ENCODE results near the gene IPPK. TPM values are rescaled to one million over a fixed set of nuclear protein-coding genes. Genes with fewer than 3 reads are reported as not detected.

IPPK gene
- total RNA-seq, 2 experiments from 2014 or later = 10.8 to 11.0 TPM

GRCh38 chr9:92616199-92616641 is 53.7 kb downstream of the IPPK start:
- H3K4me1 Mint-ChIP-seq (ENCODE audit: low read depth) = no peaks in the 10 kb centered on the region
- intact Hi-C loops (cut with micrococcal nuclease) = no loop called here
- DNase-seq = no peak
- H3K36me3 Mint-ChIP-seq = peaks cover 31% of the 10 kb centered on the region
- H3K27ac Mint-ChIP-seq = no peak overlapping the region
- ChIA-PET CTCF (interaction anchor here (1.0 to 1.3 kb wide), 2 partner anchors 18 to 478 kb away, joined by 3 to 4 read pairs; no protein-coding TSS in a partner anchor), POLR2A (interaction anchor here (0.5 kb wide), 1 partner anchor 491 kb away, joined by 3 read pairs; no protein-coding TSS in a partner anchor)
- no peaks in the 10 kb centered on the region for H3K27me3 Mint-ChIP-seq
- no peak overlapping the region for H3K4me3 Mint-ChIP-seq
- no peaks in the 10 kb centered on the region for H3K9me3 Mint-ChIP-seq

- Mint-ChIP-seq H3K27ac (no peak overlapping the region), H3K4me1 (ENCODE audit: low read depth) (no peaks in the 10 kb centered on the region), H3K9me3 (no peaks in the 10 kb centered on the region)
Measured at GRCh38 chr9:92615790-92616189, 54.1 kb downstream of the IPPK start.

GRCh38 chr9:92614763-92615461 is 55.0 kb downstream of the IPPK start:
- no peaks in the 10 kb centered on the region for H3K9me3 Mint-ChIP-seq
- CTCF ChIA-PET = no interaction called here
- peaks cover 28% of the 10 kb centered on the region for H3K36me3 Mint-ChIP-seq
- no peak for DNase-seq
- POLR2A ChIA-PET = interaction anchor here (0.6 kb wide), 1 partner anchor 171 kb away, joined by 3 read pairs; no protein-coding TSS in a partner anchor
- intact Hi-C loops (cut with micrococcal nuclease) = no loop called here
- H3K4me1 Mint-ChIP-seq (ENCODE audit: low read depth) = no peaks in the 10 kb centered on the region
- no peak overlapping the region for H3K4me3 Mint-ChIP-seq
- no peaks in the 10 kb centered on the region for H3K27me3 Mint-ChIP-seq
- H3K27ac Mint-ChIP-seq = no peak overlapping the region

More at GRCh38 chr9:92615790-92616189, 54.1 kb downstream of the IPPK start:
- POLR2A ChIA-PET = no interaction called here
- Mint-ChIP-seq H3K27me3 (no peaks in the 10 kb centered on the region), H3K36me3 (peaks cover 31% of the 10 kb centered on the region), H3K4me3 (no peak overlapping the region)
- no peak for DNase-seq
- CTCF ChIA-PET = interaction anchor here (1.0 kb wide), 1 partner anchor 477 kb away, joined by 3 read pairs; no protein-coding TSS in a partner anchor
- intact Hi-C loops (cut with micrococcal nuclease) = no loop called here

GRCh38 chr9:92614123-92614510 is 55.8 kb downstream of the IPPK start:
- intact Hi-C loops (cut with micrococcal nuclease) = no loop called here
- Mint-ChIP-seq H3K27ac (no peak overlapping the region), H3K4me3 (no peak overlapping the region), H3K9me3 (no peaks in the 10 kb centered on the region), H3K4me1 (ENCODE audit: low read depth) (no peaks in the 10 kb centered on the region), H3K36me3 (peaks cover 28% of the 10 kb centered on the region), H3K27me3 (no peaks in the 10 kb centered on the region)
- ChIA-PET CTCF (no interaction called here), POLR2A (no interaction called here)
- DNase-seq = no peak

GRCh38 chr9:92613268-92614122 is 56.4 kb downstream of the IPPK start:
- Mint-ChIP-seq H3K4me1 (ENCODE audit: low read depth) (no peaks in the 10 kb centered on the region), H3K36me3 (peaks cover 28% of the 10 kb centered on the region), H3K27me3 (no peaks in the 10 kb centered on the region), H3K27ac (no peak overlapping the region), H3K4me3 (no peak overlapping the region), H3K9me3 (no peaks in the 10 kb centered on the region)
- DNase-seq = no peak
- POLR2A ChIA-PET = no interaction called here
- intact Hi-C loops (cut with micrococcal nuclease) = no loop called here
- CTCF ChIA-PET = no interaction called here

GRCh38 chr9:92612816-92613215 is 57.1 kb downstream of the IPPK start:
- CTCF ChIA-PET = no interaction called here
- H3K27ac Mint-ChIP-seq = no peak overlapping the region
- peaks cover 28% of the 10 kb centered on the region for H3K36me3 Mint-ChIP-seq
- intact Hi-C loops (cut with micrococcal nuclease) = no loop called here
- H3K4me1 Mint-ChIP-seq (ENCODE audit: low read depth) = no peaks in the 10 kb centered on the region
- POLR2A ChIA-PET = no interaction called here
- no peak overlapping the region for H3K4me3 Mint-ChIP-seq
- no peak for DNase-seq
- no peaks in the 10 kb centered on the region for H3K9me3 Mint-ChIP-seq
- no peaks in the 10 kb centered on the region for H3K27me3 Mint-ChIP-seq

GRCh38 chr9:92612292-92612691 is 57.6 kb downstream of the IPPK start:
- CTCF ChIA-PET = no interaction called here

GRCh38 chr9:92611621-92612285 is 58.2 kb downstream of the IPPK start:
- POLR2A ChIA-PET = no interaction called here
- Mint-ChIP-seq H3K36me3 (peaks cover 28% of the 10 kb centered on the region), H3K27ac (no peak overlapping the region), H3K27me3 (no peaks in the 10 kb centered on the region), H3K9me3 (no peaks in the 10 kb centered on the region), H3K4me1 (ENCODE audit: low read depth) (no peaks in the 10 kb centered on the region), H3K4me3 (no peak overlapping the region)
- intact Hi-C loops (cut with micrococcal nuclease) = no loop called here
- CTCF ChIA-PET = no interaction called here
- no peak for DNase-seq

More at GRCh38 chr9:92612292-92612691, 57.6 kb downstream of the IPPK start:
- no peaks in the 10 kb centered on the region for H3K9me3 Mint-ChIP-seq
- H3K4me1 Mint-ChIP-seq (ENCODE audit: low read depth) = no peaks in the 10 kb centered on the region
- H3K27ac Mint-ChIP-seq = no peak overlapping the region
- intact Hi-C loops (cut with micrococcal nuclease) = no loop called here
- no peak overlapping the region for H3K4me3 Mint-ChIP-seq
- no peak for DNase-seq
- peaks cover 28% of the 10 kb centered on the region for H3K36me3 Mint-ChIP-seq
- POLR2A ChIA-PET = no interaction called here
- no peaks in the 10 kb centered on the region for H3K27me3 Mint-ChIP-seq

- ChIA-PET POLR2A (no interaction called here), CTCF (no interaction called here)
- no peaks in the 10 kb centered on the region for H3K27me3 Mint-ChIP-seq
- no peak overlapping the region for H3K4me3 Mint-ChIP-seq
- intact Hi-C loops (cut with micrococcal nuclease) = no loop called here
- no peak for DNase-seq
- H3K4me1 Mint-ChIP-seq (ENCODE audit: low read depth) = no peaks in the 10 kb centered on the region
- no peak overlapping the region for H3K27ac Mint-ChIP-seq
- no peaks in the 10 kb centered on the region for H3K9me3 Mint-ChIP-seq
- H3K36me3 Mint-ChIP-seq = peaks cover 23% of the 10 kb centered on the region
Measured at GRCh38 chr9:92610470-92611420, 59.2 kb downstream of the IPPK start.

GRCh38 chr9:92608909-92609445 is 61.0 kb downstream of the IPPK start:
- CTCF ChIA-PET = no interaction called here
- POLR2A ChIA-PET = interaction anchor here (0.5 kb wide), 1 partner anchor 172 kb away, joined by 3 read pairs; no protein-coding TSS in a partner anchor
- H3K27ac Mint-ChIP-seq = no peak overlapping the region
- H3K4me3 Mint-ChIP-seq = no peak overlapping the region
- peaks cover 13% of the 10 kb centered on the region for H3K36me3 Mint-ChIP-seq
- peaks cover 11% of the 10 kb centered on the region for H3K9me3 Mint-ChIP-seq
- no peaks in the 10 kb centered on the region for H3K27me3 Mint-ChIP-seq
- intact Hi-C loops (cut with micrococcal nuclease) = no loop called here
- no peak for DNase-seq
- H3K4me1 Mint-ChIP-seq (ENCODE audit: low read depth) = no peaks in the 10 kb centered on the region

- intact Hi-C loops (cut with micrococcal nuclease) = no loop called here
- CTCF ChIA-PET = no interaction called here
- no peaks in the 10 kb centered on the region for H3K4me1 Mint-ChIP-seq (ENCODE audit: low read depth)
- H3K9me3 Mint-ChIP-seq = peaks cover 17% of the 10 kb centered on the region
- POLR2A ChIA-PET = interaction anchor here (0.5 kb wide), 1 partner anchor 171 kb away, joined by 3 read pairs; no protein-coding TSS in a partner anchor
- no peak overlapping the region for H3K4me3 Mint-ChIP-seq
- H3K36me3 Mint-ChIP-seq = peaks cover 11% of the 10 kb centered on the region
- no peak overlapping the region for H3K27ac Mint-ChIP-seq
- no peaks in the 10 kb centered on the region for H3K27me3 Mint-ChIP-seq
- DNase-seq = no peak
Measured at GRCh38 chr9:92608241-92608908, 61.6 kb downstream of the IPPK start.
